ENCODE results near the gene TMEM233.

The TMEM233 gene

DNA sequence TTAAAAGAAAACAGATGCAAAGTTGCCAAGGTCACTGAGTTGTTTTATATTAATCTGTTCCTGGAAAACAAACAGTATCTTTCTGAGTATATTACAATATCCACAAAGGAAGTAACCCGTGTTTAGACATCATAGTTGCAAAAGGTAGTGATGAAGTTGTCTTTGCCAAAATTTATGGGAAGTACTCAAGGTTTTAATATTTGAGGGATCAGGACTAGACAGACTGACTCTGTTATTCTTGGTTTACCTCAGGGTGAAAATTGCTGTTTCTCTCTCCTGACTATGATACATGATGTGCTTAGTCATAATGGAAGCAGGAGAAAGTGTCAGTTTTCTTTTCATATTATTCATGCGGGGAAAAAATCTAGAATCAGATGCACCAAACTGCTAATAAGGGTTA, 28.3 kb downstream of the TMEM233 start:
- DNase-seq = no peak
- H3K36me3 ChIP-seq (ENCODE audit: control insufficient read depth, insufficient read depth, low read length) = no peaks in the 10 kb centered on the region
- H3K23ac ChIP-seq (ENCODE audit: low read length) = no peak overlapping the region
- no peak overlapping the region for H3K18ac ChIP-seq (ENCODE audit: low read length)
- H3K4ac ChIP-seq (ENCODE audit: low read depth, low read length) = no peak overlapping the region
- no peak overlapping the region for H3K4me3 ChIP-seq (ENCODE audit: low read length)
- no peak overlapping the region for H2AK5ac ChIP-seq (ENCODE audit: low read length)
- H3K4me1 ChIP-seq (ENCODE audit: control insufficient read depth, low read depth, low read length) = no peaks in the 10 kb centered on the region
- H3K79me1 ChIP-seq (ENCODE audit: low read length) = no peaks in the 10 kb centered on the region
- no peak overlapping the region for H2BK120ac ChIP-seq (ENCODE audit: low read depth, low read length)
- no peaks in the 10 kb centered on the region for H3K79me2 ChIP-seq (ENCODE audit: control insufficient read depth, insufficient read depth, low read length)
- H3K56ac ChIP-seq (ENCODE audit: low read length) = no peak overlapping the region
- H2BK15ac ChIP-seq (replicated peaks; ENCODE audit: low read depth) = no peak overlapping the region
- no peak overlapping the region for H3K27ac ChIP-seq (ENCODE audit: low read depth, low read length)
- no peak overlapping the region for H4K8ac ChIP-seq (ENCODE audit: low read depth, low read length)
- no CpG with 5 or more reads among the region's 2 CpGs for WGBS (ENCODE audit: extremely low coverage, insufficient coverage, low lambda C conversion rate)
- no peak overlapping the region for H4K5ac ChIP-seq (ENCODE audit: low read length)
- H3K27me3 ChIP-seq (ENCODE audit: insufficient read depth, low read length, poor library complexity) = no peaks in the 10 kb centered on the region
- H2BK5ac ChIP-seq (ENCODE audit: low read length) = no peak overlapping the region
- no peak overlapping the region for H3K9ac ChIP-seq (ENCODE audit: low read length)
- no peak overlapping the region for H3K4me2 ChIP-seq (ENCODE audit: low read length)

DNA sequence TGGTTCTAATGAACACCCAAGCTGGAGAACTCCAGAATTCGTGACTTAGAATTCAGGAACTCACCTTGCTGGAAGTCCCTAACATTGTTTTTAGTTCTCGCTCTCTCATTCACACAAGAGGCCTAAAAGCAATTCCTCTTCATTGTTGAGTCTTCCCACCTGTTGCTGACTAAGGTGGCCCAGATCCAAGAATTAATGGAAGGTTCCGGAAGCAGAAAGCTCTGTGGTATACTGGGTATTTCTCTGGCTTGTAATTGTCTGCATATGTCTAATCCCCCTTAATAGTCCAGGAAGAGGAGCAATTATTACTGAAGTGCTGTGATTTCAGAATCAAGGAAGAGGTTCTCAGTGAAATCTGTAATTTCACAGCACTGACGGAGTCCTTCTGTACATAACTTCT, 31.4 kb downstream of the TMEM233 start:
- WGBS (ENCODE audit: extremely low coverage, insufficient coverage, low lambda C conversion rate) = no CpG with 5 or more reads among the region's 4 CpGs

DNA sequence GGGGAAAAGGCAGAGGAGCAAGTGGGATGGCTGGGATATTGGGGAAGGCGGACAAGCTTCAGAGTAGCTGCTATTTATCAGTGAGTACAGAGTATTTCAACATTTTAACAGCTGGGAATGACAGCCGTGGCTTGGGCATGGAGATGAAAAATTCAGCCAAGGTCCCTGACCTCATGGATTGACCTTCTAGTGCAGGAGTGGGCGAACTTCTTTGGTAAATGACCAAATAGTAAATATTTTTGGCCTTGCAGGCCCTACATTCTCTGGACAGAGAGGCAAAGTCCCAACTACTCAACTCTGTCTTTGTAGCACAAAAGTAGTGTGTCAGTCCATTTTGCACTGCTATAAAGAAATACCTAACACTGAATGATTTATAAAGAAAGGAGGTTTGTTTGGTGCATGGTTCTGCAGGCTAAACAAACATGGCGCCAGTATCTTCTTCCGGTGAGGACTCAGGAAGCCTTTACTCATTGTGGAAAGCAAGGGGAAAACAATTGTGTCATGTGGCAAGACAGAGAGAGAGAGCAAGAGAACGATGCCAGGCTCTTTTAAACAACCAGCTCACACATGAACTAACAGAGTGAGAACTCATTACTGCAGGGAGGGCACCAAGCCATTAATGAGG, 33.6 kb downstream of the TMEM233 start:
- Histone ChIP-seq H3K18ac (ENCODE audit: low read length) (no peak overlapping the region), H3K27ac (ENCODE audit: low read depth, low read length) (no peak overlapping the region), H3K79me1 (ENCODE audit: low read length) (no peaks in the 10 kb centered on the region), H3K9ac (ENCODE audit: low read length) (no peak overlapping the region), H3K4me2 (ENCODE audit: low read length) (no peak overlapping the region), H3K4ac (ENCODE audit: low read depth, low read length) (no peak overlapping the region), H2BK120ac (ENCODE audit: low read depth, low read length) (no peak overlapping the region), H2BK15ac (replicated peaks; ENCODE audit: low read depth) (no peak overlapping the region), H3K79me2 (ENCODE audit: control insufficient read depth, insufficient read depth, low read length) (no peaks in the 10 kb centered on the region), H3K23ac (ENCODE audit: low read length) (no peak overlapping the region), H2AK5ac (ENCODE audit: low read length) (no peak overlapping the region), H3K4me1 (ENCODE audit: control insufficient read depth, low read depth, low read length) (no peaks in the 10 kb centered on the region), H2BK5ac (ENCODE audit: low read length) (no peak overlapping the region), H3K27me3 (ENCODE audit: insufficient read depth, low read length, poor library complexity) (peaks cover 2% of the 10 kb centered on the region), H3K56ac (ENCODE audit: low read length) (no peak overlapping the region), H4K5ac (ENCODE audit: low read length) (no peak overlapping the region), H3K36me3 (ENCODE audit: control insufficient read depth, insufficient read depth, low read length) (no peaks in the 10 kb centered on the region), H4K8ac (ENCODE audit: low read depth, low read length) (no peak overlapping the region), H3K4me3 (ENCODE audit: low read length) (no peak overlapping the region)
- WGBS (ENCODE audit: extremely low coverage, insufficient coverage, low lambda C conversion rate) = no CpG with 5 or more reads among the region's 6 CpGs
- DNase-seq = no peak

More for the DNA sequence above, 31.4 kb downstream of the TMEM233 start:
- Histone ChIP-seq H3K79me1 (ENCODE audit: low read length) (no peaks in the 10 kb centered on the region), H2AK5ac (ENCODE audit: low read length) (no peak overlapping the region), H3K18ac (ENCODE audit: low read length) (no peak overlapping the region), H3K4ac (ENCODE audit: low read depth, low read length) (no peak overlapping the region), H3K27me3 (ENCODE audit: insufficient read depth, low read length, poor library complexity) (no peaks in the 10 kb centered on the region), H4K5ac (ENCODE audit: low read length) (no peak overlapping the region), H3K4me1 (ENCODE audit: control insufficient read depth, low read depth, low read length) (no peaks in the 10 kb centered on the region), H3K79me2 (ENCODE audit: control insufficient read depth, insufficient read depth, low read length) (no peaks in the 10 kb centered on the region), H2BK5ac (ENCODE audit: low read length) (no peak overlapping the region), H3K27ac (ENCODE audit: low read depth, low read length) (no peak overlapping the region), H3K56ac (ENCODE audit: low read length) (no peak overlapping the region), H3K9ac (ENCODE audit: low read length) (no peak overlapping the region), H3K36me3 (ENCODE audit: control insufficient read depth, insufficient read depth, low read length) (no peaks in the 10 kb centered on the region), H3K4me3 (ENCODE audit: low read length) (no peak overlapping the region), H3K4me2 (ENCODE audit: low read length) (no peak overlapping the region), H2BK120ac (ENCODE audit: low read depth, low read length) (no peak overlapping the region), H2BK15ac (replicated peaks; ENCODE audit: low read depth) (no peak overlapping the region), H3K23ac (ENCODE audit: low read length) (no peak overlapping the region), H4K8ac (ENCODE audit: low read depth, low read length) (no peak overlapping the region)
- no peak for DNase-seq

DNA sequence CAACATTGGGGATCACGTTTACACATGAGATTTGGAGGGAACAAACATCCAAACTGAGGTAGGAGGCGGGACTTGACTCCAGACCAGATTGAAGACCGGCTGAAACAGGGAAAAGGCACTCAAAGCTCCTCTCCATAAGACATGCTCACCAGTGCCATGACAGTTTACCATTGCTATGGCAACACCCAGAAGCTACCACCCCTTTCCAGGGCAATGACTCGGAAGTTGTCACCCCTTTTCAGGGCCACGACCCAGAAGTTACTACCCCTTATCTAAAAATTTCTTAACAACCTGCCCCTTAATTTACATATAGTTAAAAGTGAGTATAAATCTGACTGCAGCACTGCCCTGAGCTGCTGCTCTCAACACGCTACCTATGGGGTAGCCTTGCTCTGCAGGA, 34.1 kb downstream of the TMEM233 start:
- H4K5ac ChIP-seq (ENCODE audit: low read length) = no peak overlapping the region
- WGBS (ENCODE audit: extremely low coverage, insufficient coverage, low lambda C conversion rate) = no CpG with 5 or more reads among the region's 6 CpGs
- no peaks in the 10 kb centered on the region for H3K79me1 ChIP-seq (ENCODE audit: low read length)
- no peak overlapping the region for H3K27ac ChIP-seq (ENCODE audit: low read depth, low read length)
- H3K18ac ChIP-seq (ENCODE audit: low read length) = no peak overlapping the region
- no peaks in the 10 kb centered on the region for H3K4me1 ChIP-seq (ENCODE audit: control insufficient read depth, low read depth, low read length)
- no peak overlapping the region for H2AK5ac ChIP-seq (ENCODE audit: low read length)
- H3K23ac ChIP-seq (ENCODE audit: low read length) = no peak overlapping the region
- H3K4me3 ChIP-seq (ENCODE audit: low read length) = no peak overlapping the region
- no peak overlapping the region for H3K56ac ChIP-seq (ENCODE audit: low read length)
- H4K8ac ChIP-seq (ENCODE audit: low read depth, low read length) = no peak overlapping the region
- no peak overlapping the region for H2BK120ac ChIP-seq (ENCODE audit: low read depth, low read length)
- H2BK15ac ChIP-seq (replicated peaks; ENCODE audit: low read depth) = no peak overlapping the region
- DNase-seq = no peak
- no peaks in the 10 kb centered on the region for H3K79me2 ChIP-seq (ENCODE audit: control insufficient read depth, insufficient read depth, low read length)
- no peak overlapping the region for H3K9ac ChIP-seq (ENCODE audit: low read length)
- H3K27me3 ChIP-seq (ENCODE audit: insufficient read depth, low read length, poor library complexity) = peaks cover 2% of the 10 kb centered on the region
- H3K4ac ChIP-seq (ENCODE audit: low read depth, low read length) = no peak overlapping the region
- no peak overlapping the region for H3K4me2 ChIP-seq (ENCODE audit: low read length)
- no peaks in the 10 kb centered on the region for H3K36me3 ChIP-seq (ENCODE audit: control insufficient read depth, insufficient read depth, low read length)
- no peak overlapping the region for H2BK5ac ChIP-seq (ENCODE audit: low read length)

DNA sequence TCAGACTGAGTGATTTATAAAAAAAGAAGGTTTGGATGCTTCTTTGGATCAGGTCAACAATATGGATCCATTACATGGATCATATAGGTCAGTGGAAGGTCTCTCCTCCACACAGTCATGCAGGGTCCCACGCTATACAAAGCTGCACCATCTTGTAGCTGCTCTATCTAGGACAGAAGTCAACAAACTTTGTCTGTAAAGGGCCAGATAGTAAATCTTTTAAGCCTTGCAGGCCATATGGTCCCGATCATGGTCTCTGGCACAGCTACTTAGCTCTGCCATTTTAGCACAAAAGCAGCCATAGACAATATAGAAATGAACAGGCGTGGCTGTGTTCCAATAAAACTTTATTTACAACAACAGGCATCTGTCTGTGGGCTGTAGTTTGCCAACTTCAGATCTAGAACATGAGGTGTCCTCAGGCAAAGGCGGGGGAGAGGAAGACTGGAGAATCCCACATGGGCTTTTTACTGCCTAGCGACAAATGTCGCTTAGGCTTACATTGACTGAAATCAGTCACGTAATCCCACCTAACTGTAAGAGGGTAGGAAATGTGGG, 36.7 kb downstream of the TMEM233 start:
- Histone ChIP-seq H3K4ac (ENCODE audit: low read depth, low read length) (no peak overlapping the region), H2BK120ac (ENCODE audit: low read depth, low read length) (no peak overlapping the region), H2BK15ac (replicated peaks; ENCODE audit: low read depth) (no peak overlapping the region), H3K79me1 (ENCODE audit: low read length) (no peaks in the 10 kb centered on the region), H3K4me3 (ENCODE audit: low read length) (no peak overlapping the region), H3K23ac (ENCODE audit: low read length) (no peak overlapping the region), H2BK5ac (ENCODE audit: low read length) (no peak overlapping the region), H3K4me2 (ENCODE audit: low read length) (no peak overlapping the region), H3K4me1 (ENCODE audit: control insufficient read depth, low read depth, low read length) (no peaks in the 10 kb centered on the region), H4K8ac (ENCODE audit: low read depth, low read length) (no peak overlapping the region), H3K27me3 (ENCODE audit: insufficient read depth, low read length, poor library complexity) (peaks cover 2% of the 10 kb centered on the region), H3K9ac (ENCODE audit: low read length) (no peak overlapping the region), H3K56ac (ENCODE audit: low read length) (no peak overlapping the region), H3K36me3 (ENCODE audit: control insufficient read depth, insufficient read depth, low read length) (no peaks in the 10 kb centered on the region), H4K5ac (ENCODE audit: low read length) (no peak overlapping the region), H3K27ac (ENCODE audit: low read depth, low read length) (no peak overlapping the region), H3K18ac (ENCODE audit: low read length) (no peak overlapping the region), H3K79me2 (ENCODE audit: control insufficient read depth, insufficient read depth, low read length) (no peaks in the 10 kb centered on the region), H2AK5ac (ENCODE audit: low read length) (no peak overlapping the region)
- no CpG with 5 or more reads among the region's 7 CpGs for WGBS (ENCODE audit: extremely low coverage, insufficient coverage, low lambda C conversion rate)
- DNase-seq = no peak
